HCT116 (cell line): ENCODE results near the gene EYA4. TPM values are rescaled to one million over a fixed set of nuclear protein-coding genes. Genes with fewer than 3 reads are reported as not detected.

ENCODE experiments used
- ATAC-seq: fragments of 200-7000 bp; cut with Tn5 transposase; 2 replicates; pipeline ENCODE4 v1.9.1; 2020; ENCODE audit warnings: mild to moderate bottlenecking, moderate library complexity
- BruUV-seq: library from RNA; stranded (reverse); fragments of 400-500 nt; replicated peaks from 2 replicates; lab custom pipeline; 2021; lab: Mats Ljungman, UMichigan
- CTCF ChIA-PET: fragments of 300-600 bp; sonication (Branson Sonifier 250); formaldehyde crosslinking; loops from one replicate; lab custom pipeline; 2021; ENCODE audit warnings: antibody characterized with exemption; lab: Charles Lee
- POLR2A ChIA-PET: fragments of 300-600, 350-600 bp; sonication (Branson Sonifier 250); formaldehyde crosslinking; loops from one replicate; lab custom pipeline; 2021; ENCODE audit warnings: antibody characterized with exemption; lab: Charles Lee
- RAD21 ChIA-PET, 2 experiments: fragments of 300-600 bp; sonication (Branson Sonifier 250); formaldehyde crosslinking; loops; one replicate each; lab custom pipeline; 2023; ENCODE audit warnings: low total read pairs in 2 of 2; ENCODE audit not compliant: uncharacterized antibody in 2 of 2, unreplicated experiment in 2 of 2, low non-redundant PET in 1 of 2; lab: Charles Lee
- DNase-seq: peaks from one replicate; pipeline ENCODE4 v3.0.0-alpha.2; 2010; ENCODE audit warnings: low read depth, low spot score
- H2AFZ ChIP-seq: fragments of 200-600 bp; shearing (Covaris generic), sonication (generic); 2 replicates; pipeline ENCODE4 v1.6.1; 2017; ENCODE audit warnings: low read depth, mixed run types, mixed read lengths, antibody characterized with exemption, low read length; ENCODE audit not compliant: poor library complexity, severe bottlenecking
- H3K27ac ChIP-seq: 2 replicates; pipeline ENCODE4 v1.5.1; 2012; ENCODE audit warnings: low read depth, low read length
- H3K27me3 ChIP-seq: fragments of 200-600 bp; sonication (generic); 2 replicates; pipeline ENCODE4 v1.6.1; 2016; ENCODE audit warnings: mixed run types, low read length, mixed read lengths; ENCODE audit not compliant: insufficient read depth
- H3K36me3 ChIP-seq, 2 experiments: fragments of 200-500 bp in 1 of 2; fragments of 200-600 bp in 1 of 2; sonication (Bioruptor generic) in 1 of 2; sonication (generic) in 1 of 2; 2 replicates each; pipeline versions ENCODE4 v1.5.1 to v1.6.1; 2014 to 2016; ENCODE audit warnings: low read length in 2 of 2, inconsistent platforms in 1 of 2, mixed read lengths in 1 of 2, mixed run types in 1 of 2; ENCODE audit not compliant: insufficient read depth in 2 of 2, control insufficient read depth in 1 of 2
- H3K4me1 ChIP-seq, 2 experiments: fragments of 200-600 bp in 1 of 2; sonication (generic) in 1 of 2; 2 replicates each; pipeline versions ENCODE4 v1.5.1 to v1.6.1; 2012 to 2017; ENCODE audit warnings: low read length in 2 of 2, inconsistent platforms in 1 of 2, mild to moderate bottlenecking in 1 of 2, mixed read lengths in 1 of 2, mixed run types in 1 of 2, moderate library complexity in 1 of 2; ENCODE audit not compliant: insufficient read depth in 2 of 2, control insufficient read depth in 1 of 2
- H3K4me2 ChIP-seq: fragments of 200-600 bp; sonication (generic); 2 replicates; pipeline ENCODE4 v1.6.1; 2017; ENCODE audit warnings: mixed run types, low read length, mixed read lengths
- H3K4me3 ChIP-seq, 2 experiments: fragments of 200-600 bp in 1 of 2; sonication (generic) in 1 of 2; replicated peaks in 1 of 2; 2 replicates each; pipeline ENCODE4 v1.5.1; 2011 to 2016; ENCODE audit warnings: low read length in 2 of 2, control low read depth in 1 of 2, low read depth in 1 of 2, mild to moderate bottlenecking in 1 of 2, mixed read lengths in 1 of 2, mixed run types in 1 of 2
- H3K79me2 ChIP-seq: fragments of 200-600 bp; sonication (generic); 2 replicates; pipeline ENCODE4 v1.6.1; 2017; ENCODE audit warnings: mild to moderate bottlenecking, mixed run types, low read length, moderate library complexity, mixed read lengths; ENCODE audit not compliant: insufficient read depth
- H3K9ac ChIP-seq: fragments of 200-600 bp; sonication (generic); 2 replicates; pipeline ENCODE4 v1.6.1; 2016; ENCODE audit warnings: low read length, mixed read lengths
- H3K9me2 ChIP-seq: fragments of 200-600 bp; sonication (generic), shearing (Covaris generic); 2 replicates; pipeline ENCODE4 v1.6.1; 2017; ENCODE audit warnings: mixed run types, mild to moderate bottlenecking, moderate library complexity; ENCODE audit not compliant: insufficient read depth
- H3K9me3 ChIP-seq, 2 experiments: fragments of 200-500 bp in 1 of 2; fragments of 200-600 bp in 1 of 2; sonication (Bioruptor generic) in 1 of 2; sonication (generic) in 1 of 2; 2 replicates each; pipeline ENCODE4 v1.6.1; 2014 to 2017; ENCODE audit warnings: low read length in 2 of 2, mixed read lengths in 2 of 2, inconsistent platforms in 1 of 2, low read depth in 1 of 2, mild to moderate bottlenecking in 1 of 2, mixed run types in 1 of 2, moderate library complexity in 1 of 2; ENCODE audit not compliant: control insufficient read depth in 1 of 2, insufficient read depth in 1 of 2
- H4K20me1 ChIP-seq: fragments of 200-600 bp; sonication (generic), shearing (Covaris generic); 2 replicates; pipeline ENCODE4 v1.6.1; 2017; ENCODE audit warnings: mixed run types, mild to moderate bottlenecking, moderate library complexity; ENCODE audit not compliant: insufficient read depth
- CEBPB ChIP-seq: IDR thresholded peaks from 2 replicates; pipeline ENCODE4 v1.6.1; 2012; ENCODE audit warnings: low read depth
- CTCF ChIP-seq, 3 experiments: fragments of 200-600 bp in 1 of 3; sonication (generic) in 1 of 3; IDR thresholded peaks in 2 of 3; conservative IDR thresholded peaks in 1 of 3; 2 replicates each; pipeline ENCODE4 v1.5.1; 2012 to 2017; ENCODE audit warnings: low read depth in 2 of 3, low read length in 2 of 3, antibody characterized with exemption in 1 of 3, borderline replicate concordance in 1 of 3, control low read depth in 1 of 3, mild to moderate bottlenecking in 1 of 3, mixed read lengths in 1 of 3, mixed run types in 1 of 3, moderate library complexity in 1 of 3; ENCODE audit not compliant: insufficient read depth in 1 of 3
- EGR1 ChIP-seq: IDR thresholded peaks from 2 replicates; pipeline ENCODE4 v1.6.1; 2012; ENCODE audit warnings: low read depth
- ELF1 ChIP-seq: IDR thresholded peaks from 2 replicates; pipeline ENCODE4 v1.6.1; 2012; ENCODE audit warnings: low read depth, borderline replicate concordance
- EZH2 ChIP-seq: fragments of 200-600 bp; sonication (generic); IDR thresholded peaks from 2 replicates; pipeline ENCODE4 v1.6.1; 2017; ENCODE audit warnings: antibody characterized with exemption, mixed run types
- EZH2phosphoT487 ChIP-seq: fragments of 200-600 bp; IDR thresholded peaks from 2 replicates; pipeline ENCODE4 v1.6.1; 2018; ENCODE audit warnings: antibody characterized with exemption, borderline replicate concordance
- FOSL1 ChIP-seq: IDR thresholded peaks from 2 replicates; pipeline ENCODE4 v1.6.1; 2012; ENCODE audit warnings: low read depth
- JUND ChIP-seq: IDR thresholded peaks from 2 replicates; pipeline ENCODE4 v1.6.1; 2012
- MAX ChIP-seq: IDR thresholded peaks from 2 replicates; pipeline ENCODE4 v1.6.1; 2012
- POLR2A ChIP-seq: IDR thresholded peaks from 2 replicates; pipeline ENCODE4 v1.7.0; 2011; ENCODE audit warnings: borderline replicate concordance; ENCODE audit not compliant: insufficient read depth, insufficient read length; ENCODE audit errors: extremely low read depth
- POLR2AphosphoS5 ChIP-seq: IDR thresholded peaks from 2 replicates; pipeline ENCODE4 v1.6.1; 2011; ENCODE audit warnings: mild to moderate bottlenecking, low read depth, low read length, moderate library complexity
- RAD21 ChIP-seq: IDR thresholded peaks from 2 replicates; pipeline ENCODE4 v1.6.1; 2012; ENCODE audit warnings: low read depth, mild to moderate bottlenecking
- SIN3A ChIP-seq: IDR thresholded peaks from 2 replicates; pipeline ENCODE4 v1.6.1; 2012; ENCODE audit warnings: low read depth
- SP1 ChIP-seq: IDR thresholded peaks from 2 replicates; pipeline ENCODE4 v1.6.1; 2012; ENCODE audit warnings: low read depth
- SRF ChIP-seq: IDR thresholded peaks from 2 replicates; pipeline ENCODE4 v1.6.1; 2012; ENCODE audit warnings: low read depth
- YY1 ChIP-seq: IDR thresholded peaks from 2 replicates; pipeline ENCODE4 v1.6.1; 2011; ENCODE audit warnings: low read length, low read depth, moderate library complexity, mild to moderate bottlenecking; ENCODE audit not compliant: insufficient replicate concordance; ENCODE audit errors: extremely low read depth
- ZBTB33 ChIP-seq: IDR thresholded peaks from 2 replicates; pipeline ENCODE4 v1.6.1; 2011; ENCODE audit warnings: mild to moderate bottlenecking, low read length, moderate library complexity; ENCODE audit not compliant: insufficient replicate concordance; ENCODE audit errors: extremely low read depth
- ZFX ChIP-seq: fragments of 450-650 bp; IDR thresholded peaks from 2 replicates; pipeline ENCODE4 v1.6.1; 2017
- ZNF274 ChIP-seq: fragments of 200-500 bp; sonication (Bioruptor generic); IDR thresholded peaks from 2 replicates; pipeline ENCODE4 v1.6.1; 2014; ENCODE audit warnings: mild to moderate bottlenecking, low read depth, low read length, inconsistent platforms
- intact Hi-C: fragments of 100-400 bp; cut with micrococcal nuclease; formaldehyde crosslinking; loops from 2 replicates; pipeline ENCODE4 v1.10.0; 2022
- total RNA-seq: library from RNA; stranded (reverse); gene quantifications from one replicate; pipeline ENCODE4 v1.2.1, GENCODE V29; 2021; ENCODE audit not compliant: unreplicated experiment

The EYA4 gene
- total RNA-seq, 1 experiment from 2014 or later, result not detected

- Histone ChIP-seq H3K4me1 (no peaks in the 10 kb centered on the region), H3K36me3 (no peaks in the 10 kb centered on the region), H4K20me1 (no peaks in the 10 kb centered on the region), H3K4me3 (no peak overlapping the region), H3K9me3 (no peaks in the 10 kb centered on the region), H3K9ac (no peak overlapping the region), H3K4me2 (no peak overlapping the region), H3K27ac (no peak overlapping the region), H2AFZ (no peak overlapping the region), H3K27me3 (no peaks in the 10 kb centered on the region), H3K9me2 (no peaks in the 10 kb centered on the region), H3K79me2 (no peaks in the 10 kb centered on the region)
- intact Hi-C loops, result no loop called here
- ChIA-PET RAD21 (no interaction called here), CTCF (no interaction called here), POLR2A (no interaction called here)
- ATAC-seq (no peak), DNase-seq (no peak)
- BruUV-seq, result no TSS peak
- TF ChIP-seq FOSL1 (no peak), SP1 (no peak), MAX (no peak), POLR2AphosphoS5 (no peak), EGR1 (no peak), YY1 (no peak), ZFX (no peak), JUND (no peak), RAD21 (no peak), CEBPB (no peak), SIN3A (no peak), ZBTB33 (no peak), ELF1 (no peak), EZH2 (no peak), SRF (no peak), EZH2phosphoT487 (no peak), POLR2A (no peak), CTCF (IDR thresholded peaks at IDR 0.05 in 2 of 3, conservative IDR thresholded peaks at IDR 0.05 in 1 of 3; ENCODE audit: borderline replicate concordance in 1 of 3, insufficient read depth in 1 of 3, low read depth in 2 of 3, low read length in 2 of 3) (no peak), ZNF274 (no peak)
These were observed 17.6 kb upstream of the EYA4 start for GRCh38 chr6:133223452-133224029.
